ENCODE results near the gene SPATA31C1.
"Not testable (repeated sequence)": the region's sequence is repeated elsewhere in the genome, so short reads cannot be mapped to it uniquely, and the experiment has no call there.

SPATA31C1 gene

GRCh38 chr9:87934444-87934843 is 16.7 kb downstream of the SPATA31C1 start:
- in situ Hi-C loops (cut with HindIII; ENCODE audit: low sequenced_read_pairs), result not testable (repeated sequence)

- in situ Hi-C loops (cut with HindIII; ENCODE audit: low sequenced_read_pairs), result not testable (repeated sequence)
Measured at GRCh38 chr9:87937352-87937751, 19.6 kb downstream of the SPATA31C1 start.

GRCh38 chr9:87937918-87938317 is 20.2 kb downstream of the SPATA31C1 start:
- in situ Hi-C loops (cut with HindIII; ENCODE audit: low sequenced_read_pairs), result not testable (repeated sequence)

GRCh38 chr9:87938336-87938735 is 20.6 kb downstream of the SPATA31C1 start:
- in situ Hi-C loops (cut with HindIII; ENCODE audit: low sequenced_read_pairs), result not testable (repeated sequence)

GRCh38 chr9:87939096-87939495 is 21.3 kb downstream of the SPATA31C1 start:
- in situ Hi-C loops (cut with HindIII; ENCODE audit: low sequenced_read_pairs), result not testable (repeated sequence)

GRCh38 chr9:87944096-87944495 is 26.3 kb downstream of the SPATA31C1 start:
- in situ Hi-C loops (cut with HindIII; ENCODE audit: low sequenced_read_pairs), result no loop called here

- in situ Hi-C loops (cut with HindIII; ENCODE audit: low sequenced_read_pairs), result no loop called here
Measured at GRCh38 chr9:87944682-87945081, 26.9 kb downstream of the SPATA31C1 start.

- in situ Hi-C loops (cut with HindIII; ENCODE audit: low sequenced_read_pairs), result no loop called here
Measured at GRCh38 chr9:87950296-87950695, 32.5 kb downstream of the SPATA31C1 start.

GRCh38 chr9:87950765-87951488 is 33.2 kb downstream of the SPATA31C1 start:
- in situ Hi-C loops (cut with HindIII; ENCODE audit: low sequenced_read_pairs), result no loop called here

- in situ Hi-C loops (cut with HindIII; ENCODE audit: low sequenced_read_pairs), result no loop called here
Measured at GRCh38 chr9:87954230-87954629, 36.5 kb downstream of the SPATA31C1 start.

- in situ Hi-C loops (cut with HindIII; ENCODE audit: low sequenced_read_pairs), result no loop called here
Measured at GRCh38 chr9:87957839-87958238, 40.1 kb downstream of the SPATA31C1 start.

GRCh38 chr9:87958591-87958990 is 40.8 kb downstream of the SPATA31C1 start:
- in situ Hi-C loops (cut with HindIII; ENCODE audit: low sequenced_read_pairs), result no loop called here

GRCh38 chr9:87959916-87960581 is 42.3 kb downstream of the SPATA31C1 start:
- in situ Hi-C loops (cut with HindIII; ENCODE audit: low sequenced_read_pairs), result no loop called here

- in situ Hi-C loops (cut with HindIII; ENCODE audit: low sequenced_read_pairs), result no loop called here
Measured at GRCh38 chr9:87963770-87964169, 46.0 kb downstream of the SPATA31C1 start.

- in situ Hi-C loops (cut with HindIII; ENCODE audit: low sequenced_read_pairs), result no loop called here
Measured at GRCh38 chr9:87964826-87965225, 47.1 kb downstream of the SPATA31C1 start.

GRCh38 chr9:87968155-87968554 is 50.4 kb downstream of the SPATA31C1 start:
- in situ Hi-C loops (cut with HindIII; ENCODE audit: low sequenced_read_pairs), result no loop called here

- in situ Hi-C loops (cut with HindIII; ENCODE audit: low sequenced_read_pairs), result no loop called here
Measured at GRCh38 chr9:87970602-87971001, 52.8 kb downstream of the SPATA31C1 start.

GRCh38 chr9:87973122-87973521 is 55.4 kb downstream of the SPATA31C1 start:
- in situ Hi-C loops (cut with HindIII; ENCODE audit: low sequenced_read_pairs), result no loop called here

Measured in endothelial cell of hepatic sinusoid (primary cell).